Erythroblast (primary cell): Measurements from ENCODE around the gene HMGN2.

ENCODE experiments used
- GATA1 ChIP-seq: IDR thresholded peaks from 2 replicates; pipeline ENCODE4 v1.6.1; 2011; ENCODE audit warnings: low read depth, mild to moderate bottlenecking, control low read depth, low read length, moderate library complexity
- POLR2A ChIP-seq: IDR thresholded peaks from 2 replicates; pipeline ENCODE4 v1.6.1; 2011; ENCODE audit warnings: mild to moderate bottlenecking, low read length

- no peak for TF ChIP-seq POLR2A
- no peak for TF ChIP-seq GATA1
Observed at GRCh38 chr1:26478988-26479387, 6.7 kb downstream of the HMGN2 start.
